NOMO-1 treated with dmso at 0.1 percent for 144 hours (cell line): ENCODE data around the gene MSI2.
"Not testable (repeated sequence)": the region's sequence is repeated elsewhere in the genome, so short reads cannot be mapped to it uniquely, and the experiment has no call there.

Experiments
- DNase-seq: peaks from one replicate; lab custom pipeline; 2025; ENCODE audit not compliant: unreplicated experiment; lab: John Stamatoyannopoulos, UW

The MSI2 gene

DNA sequence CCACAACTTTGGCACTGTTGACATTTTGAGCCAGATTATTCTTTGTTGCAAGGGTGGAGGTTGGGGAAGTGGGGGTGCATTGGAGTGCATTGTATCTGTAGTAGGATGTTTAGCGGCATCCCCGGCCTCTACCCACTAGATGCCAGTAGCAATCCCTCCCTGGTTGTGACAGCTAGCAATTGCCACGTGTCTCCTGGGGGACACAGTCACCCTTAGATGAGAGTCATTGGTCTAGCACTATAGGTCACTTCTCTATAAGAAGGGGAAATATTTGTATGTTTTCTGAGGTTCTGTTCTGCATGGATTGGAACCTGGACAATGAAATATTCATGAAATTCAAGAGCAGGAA lies 32.4 kb downstream of the MSI2 start:
- no peak for DNase-seq

DNA sequence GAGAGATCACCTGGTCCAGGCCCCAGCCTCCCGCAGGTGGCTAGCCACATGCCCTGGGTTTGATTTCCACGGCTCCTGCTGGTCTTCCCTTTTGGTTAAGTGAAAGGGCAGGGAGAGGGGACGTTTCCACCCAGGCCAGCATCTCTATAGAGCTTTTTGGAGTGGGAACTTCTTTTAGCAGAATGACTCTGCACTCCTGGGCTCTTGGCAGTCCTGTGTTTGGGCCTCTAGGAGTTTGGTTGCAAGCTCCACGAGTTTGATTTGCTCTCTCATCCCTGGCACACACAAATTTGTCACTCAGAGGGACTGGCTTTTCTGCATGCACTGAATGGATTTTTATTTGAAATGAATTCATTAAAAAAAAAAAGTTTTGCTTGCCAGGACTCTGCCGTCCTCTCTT lies 32.8 kb downstream of the MSI2 start:
- DNase-seq = no peak

DNA sequence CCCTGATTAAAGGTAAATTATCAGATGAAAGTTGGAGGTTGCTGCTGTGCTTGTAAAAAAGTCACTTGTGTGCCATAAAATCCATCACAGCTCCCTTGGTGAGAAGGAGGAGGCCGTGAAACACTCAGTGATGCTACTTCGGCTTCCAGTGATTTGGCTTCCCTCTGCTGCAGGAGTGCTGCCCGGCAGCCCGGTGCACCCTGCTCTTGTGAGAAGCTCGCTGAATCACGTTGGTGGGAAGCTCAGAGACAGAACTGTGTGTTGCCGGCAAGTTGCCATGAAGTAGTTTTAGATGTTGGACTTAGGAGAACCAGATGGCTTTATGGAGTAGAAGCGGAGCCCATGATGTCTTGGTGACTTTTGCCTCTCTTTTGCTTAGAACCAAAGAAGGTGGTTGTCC lies 33.3 kb downstream of the MSI2 start:
- no peak for DNase-seq

DNA sequence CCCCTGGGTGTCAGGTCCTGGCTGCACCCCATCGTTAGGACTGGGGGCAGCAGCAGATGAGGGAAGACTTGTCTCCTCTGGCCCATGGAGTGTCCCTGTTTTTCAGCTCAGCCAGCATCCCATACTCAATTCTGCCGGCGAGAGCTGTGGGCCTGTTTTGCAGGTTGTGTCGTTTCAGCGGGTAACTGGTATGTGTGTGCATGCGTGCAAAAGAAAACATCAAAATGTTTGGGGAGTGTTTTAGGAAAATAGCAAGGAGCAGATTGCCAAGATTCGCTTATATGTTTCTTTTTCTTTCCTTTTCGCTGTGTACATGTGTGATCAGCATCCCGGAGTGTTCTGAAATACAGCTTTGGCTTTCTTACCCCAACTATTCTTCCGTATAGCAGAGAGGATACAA lies 34.7 kb downstream of the MSI2 start:
- no peak for DNase-seq

DNA sequence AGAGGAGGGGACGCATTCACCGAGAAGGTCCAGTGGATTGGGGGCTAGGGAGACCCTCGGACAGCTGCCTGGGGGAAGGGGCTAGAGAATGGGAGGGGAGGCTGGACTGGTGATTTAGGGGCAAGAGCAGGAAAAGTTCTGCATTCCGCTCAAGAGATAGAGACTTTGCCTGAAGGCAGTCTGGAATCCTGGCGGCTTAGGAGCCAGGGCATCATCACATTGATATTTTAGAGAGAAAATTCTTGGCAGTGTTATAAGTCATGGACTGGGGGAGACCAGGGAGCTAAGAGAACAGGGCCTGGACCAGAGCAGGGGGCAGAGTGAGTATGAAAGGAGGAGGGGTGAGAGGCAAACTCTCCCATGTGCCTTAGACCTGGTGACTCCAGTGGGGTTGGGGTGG lies 35.8 kb downstream of the MSI2 start:
- no peak for DNase-seq

DNA sequence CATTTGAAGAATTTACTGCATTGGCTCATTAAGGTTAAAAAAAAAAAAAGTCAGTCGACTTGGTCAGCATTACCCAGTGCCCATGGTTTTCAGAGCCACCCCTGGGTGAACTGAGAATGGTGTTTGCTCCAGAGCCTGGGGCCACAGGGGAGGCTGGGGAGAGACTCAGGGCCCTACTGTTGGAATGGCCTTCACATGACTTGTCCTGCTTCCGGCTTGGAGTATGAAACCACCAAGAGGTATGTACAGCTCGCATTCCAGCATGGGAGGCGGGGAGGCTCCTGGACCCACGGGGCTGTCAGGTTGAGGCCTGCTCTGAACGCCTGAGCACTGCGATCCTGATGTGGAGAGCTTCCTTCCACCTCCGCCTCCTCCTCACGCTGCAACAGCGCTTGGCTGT lies 36.8 kb downstream of the MSI2 start:
- no peak for DNase-seq

DNA sequence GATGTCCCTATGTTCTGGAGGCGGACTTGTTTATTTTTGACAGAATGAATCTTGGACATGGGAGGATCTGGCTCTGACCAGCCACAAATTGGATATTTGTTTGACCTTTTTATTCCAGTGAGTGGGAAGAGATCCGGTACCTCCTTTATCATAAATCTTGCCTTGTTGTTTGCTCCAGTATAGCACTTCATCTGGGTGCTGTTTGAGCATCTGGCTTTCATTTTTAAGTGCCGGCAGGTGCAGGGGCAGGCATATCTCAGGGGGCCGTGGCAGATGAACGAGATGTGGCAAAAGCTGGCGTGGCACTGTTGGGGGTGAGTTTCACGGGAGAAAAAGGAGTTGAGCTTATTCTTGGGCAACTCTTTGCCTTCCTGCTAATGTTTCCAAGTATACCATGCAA lies 37.8 kb downstream of the MSI2 start:
- no peak for DNase-seq

DNA sequence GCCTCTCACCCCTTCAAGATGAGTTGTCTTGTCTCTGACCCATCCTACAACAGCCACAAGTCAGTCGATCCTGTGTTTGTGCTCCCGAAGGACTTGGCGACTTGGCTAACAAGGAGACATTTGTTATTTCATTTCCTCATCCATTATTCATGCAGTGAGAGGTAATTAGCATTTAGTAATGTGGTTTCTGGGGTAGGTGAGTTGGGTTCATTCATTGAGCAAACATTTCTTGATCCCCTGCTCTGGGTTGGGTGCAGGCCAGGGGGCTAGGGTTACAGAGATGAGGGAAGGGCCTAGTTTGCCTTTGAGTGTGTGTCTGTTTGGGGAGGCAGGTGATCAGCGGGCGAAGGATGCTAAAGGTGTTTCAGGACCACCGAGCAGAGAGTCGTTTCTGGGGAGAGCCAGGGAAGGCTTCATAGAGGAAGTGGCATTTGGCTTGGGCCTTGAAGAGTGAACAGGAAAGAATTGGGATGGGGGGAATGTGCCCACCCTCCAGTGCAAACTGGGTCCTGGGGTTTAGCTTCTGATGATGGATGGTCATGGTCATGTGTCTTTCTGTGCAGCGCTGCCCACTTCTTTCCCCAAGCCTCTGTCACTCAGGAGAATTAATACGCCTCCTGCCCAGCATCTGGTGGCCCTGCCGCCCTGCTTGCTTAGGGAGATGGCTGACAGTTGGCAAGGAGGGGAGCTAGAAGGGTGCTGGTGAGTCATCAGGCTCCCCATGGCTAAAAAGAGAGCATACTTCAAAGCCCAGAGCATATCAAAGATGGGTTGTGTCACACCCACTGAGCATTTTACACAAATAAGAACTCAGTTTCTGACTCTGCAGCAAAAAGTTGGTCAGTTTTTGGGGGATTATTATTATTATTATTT lies 38.5 kb downstream of the MSI2 start:
- DNase-seq = no peak

DNA sequence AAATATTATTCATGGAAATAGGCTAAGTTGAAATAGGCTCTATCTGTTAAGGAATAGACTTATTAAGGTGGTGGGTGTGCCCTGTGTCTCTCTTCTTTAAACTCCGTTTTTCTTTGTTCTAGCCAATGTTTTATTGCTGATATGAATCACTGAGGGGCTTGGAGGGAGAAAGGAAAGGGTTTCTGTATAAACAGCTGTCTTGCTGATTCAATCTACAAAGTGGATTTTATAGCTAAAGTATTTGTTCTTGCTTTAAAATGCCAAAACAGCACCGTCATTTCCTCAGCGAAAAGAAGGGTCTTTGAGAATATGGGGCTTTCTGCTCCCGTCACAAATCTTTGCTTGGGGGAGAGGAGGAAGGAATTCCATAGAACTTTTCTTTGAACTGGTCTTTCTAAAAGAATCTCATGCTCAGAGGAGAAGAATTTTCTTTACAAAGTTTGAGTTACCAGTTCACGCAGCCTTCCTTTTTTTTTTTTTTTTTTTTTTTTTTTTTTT lies 39.3 kb downstream of the MSI2 start:
- DNase-seq = no peak

DNA sequence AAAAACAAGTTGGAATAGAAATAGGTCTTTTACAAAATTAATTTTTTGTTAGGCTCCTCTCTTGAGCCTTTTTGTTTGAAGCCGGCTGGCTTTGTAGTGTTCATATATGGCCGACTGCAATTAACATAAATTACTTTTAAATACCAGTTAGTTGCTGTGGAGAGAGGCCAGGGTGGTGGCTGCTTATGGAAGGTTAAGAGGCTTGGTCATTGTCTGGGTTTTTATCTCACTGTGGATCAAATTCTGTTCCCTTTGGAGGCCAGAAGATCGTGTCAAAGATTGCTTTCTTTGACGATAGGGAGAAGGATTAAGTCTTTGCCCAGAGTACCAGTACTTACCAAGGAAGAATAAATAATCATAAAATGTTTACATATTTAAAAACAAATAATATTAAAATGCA lies 39.9 kb downstream of the MSI2 start:
- no peak for DNase-seq

DNA sequence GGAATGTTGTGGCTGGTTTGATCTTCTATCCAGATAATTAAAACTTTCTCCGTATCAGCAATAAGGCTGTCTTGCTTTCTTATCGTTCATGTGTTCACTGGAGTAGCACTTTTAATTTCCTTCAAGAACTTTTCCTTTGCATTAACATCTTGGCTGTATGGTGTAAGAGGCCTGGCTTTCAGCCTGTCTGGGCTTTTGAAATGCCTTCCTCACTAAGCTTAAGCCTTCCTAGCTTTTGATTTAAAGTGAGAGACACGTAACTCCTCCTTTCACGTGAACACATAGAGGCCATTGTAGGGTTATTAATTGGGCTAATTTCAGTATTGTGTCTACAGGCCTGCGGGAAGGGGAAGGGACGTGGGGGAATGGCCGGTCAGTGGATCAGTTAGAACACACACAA lies 42.9 kb downstream of the MSI2 start:
- no peak for DNase-seq

DNA sequence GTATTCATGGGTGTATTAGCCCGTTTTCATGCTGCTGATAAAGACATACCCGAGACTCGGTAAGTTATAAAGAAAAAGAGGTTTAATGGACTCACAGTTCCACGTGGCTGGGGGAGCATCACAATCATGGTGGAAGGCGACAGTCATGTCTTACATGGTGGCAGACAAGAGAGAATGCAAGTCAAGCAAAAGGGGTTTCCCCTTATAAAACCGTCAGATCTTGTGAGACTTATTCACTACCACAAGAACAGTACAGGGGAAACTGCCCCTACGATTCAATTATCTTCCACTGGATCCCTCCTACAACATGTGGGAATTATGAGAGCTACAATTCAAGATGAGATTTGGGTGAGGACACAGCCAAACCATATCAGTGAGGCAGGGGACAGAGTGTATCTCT lies 44.3 kb downstream of the MSI2 start:
- not testable (repeated sequence) for DNase-seq

DNA sequence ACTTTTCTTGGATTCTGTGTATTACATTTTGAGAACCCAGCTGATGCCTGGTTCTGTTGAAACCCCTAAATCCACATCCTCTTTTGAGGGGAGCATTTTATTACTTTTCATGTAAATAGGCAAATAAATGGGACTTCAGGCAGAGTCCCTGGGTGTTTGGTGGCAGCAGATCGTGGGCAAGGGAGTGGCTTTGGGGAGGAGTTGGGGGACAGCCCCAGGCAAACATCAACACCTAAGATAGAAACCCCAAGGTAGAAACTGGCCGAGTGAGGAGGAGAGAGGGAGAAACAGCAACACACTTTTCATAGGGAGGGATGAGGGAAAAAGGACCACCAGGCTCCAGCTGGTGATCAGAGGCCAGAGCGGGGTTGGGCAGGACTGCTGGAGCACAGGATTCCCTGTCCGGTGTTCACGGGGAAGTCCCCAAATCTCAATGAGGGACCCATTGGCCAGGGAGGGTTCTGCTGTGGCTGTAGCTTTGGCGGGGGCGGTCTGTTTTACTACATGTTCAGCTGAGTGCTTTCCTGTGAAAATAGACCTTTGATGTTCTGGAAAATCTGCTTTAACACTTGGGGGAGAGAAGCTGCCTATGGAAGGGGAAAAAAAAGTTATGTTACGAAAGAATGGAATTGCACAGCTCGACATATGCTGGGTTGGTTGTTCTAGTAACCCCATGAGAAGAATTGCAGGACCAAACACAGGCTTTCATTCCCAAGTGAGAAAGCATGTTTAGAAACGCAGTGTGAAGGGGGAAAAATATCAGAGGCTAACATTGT lies 46.6 kb downstream of the MSI2 start:
- DNase-seq = no peak

DNA sequence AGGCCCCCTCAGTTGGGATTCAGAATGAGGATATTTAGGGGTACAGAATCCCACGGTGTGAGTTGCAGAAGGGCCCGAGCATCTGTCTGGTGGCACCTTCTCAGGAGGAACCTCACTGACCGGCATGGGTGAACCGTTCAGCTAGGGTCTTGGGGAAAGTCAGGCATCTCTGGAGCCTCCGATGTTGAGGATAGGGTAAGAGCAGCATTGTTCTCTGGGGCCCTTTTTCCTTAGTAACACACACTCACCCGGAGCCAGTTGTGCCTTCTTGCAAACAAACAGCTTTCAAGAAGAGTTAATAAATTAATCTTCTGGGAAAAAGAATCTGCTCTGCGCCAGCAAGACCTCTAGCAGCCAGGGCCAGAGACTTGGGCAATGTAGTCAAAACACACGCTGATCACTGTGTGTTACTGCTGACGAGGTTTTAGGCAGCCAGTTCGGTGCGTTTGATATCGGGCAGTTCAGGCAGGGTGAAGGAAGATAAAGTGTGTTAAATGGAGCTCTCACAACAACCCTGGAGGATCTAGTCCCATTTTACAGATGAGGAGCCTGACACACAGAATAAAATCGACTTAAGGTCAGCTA lies 48.9 kb downstream of the MSI2 start:
- DNase-seq = no peak

DNA sequence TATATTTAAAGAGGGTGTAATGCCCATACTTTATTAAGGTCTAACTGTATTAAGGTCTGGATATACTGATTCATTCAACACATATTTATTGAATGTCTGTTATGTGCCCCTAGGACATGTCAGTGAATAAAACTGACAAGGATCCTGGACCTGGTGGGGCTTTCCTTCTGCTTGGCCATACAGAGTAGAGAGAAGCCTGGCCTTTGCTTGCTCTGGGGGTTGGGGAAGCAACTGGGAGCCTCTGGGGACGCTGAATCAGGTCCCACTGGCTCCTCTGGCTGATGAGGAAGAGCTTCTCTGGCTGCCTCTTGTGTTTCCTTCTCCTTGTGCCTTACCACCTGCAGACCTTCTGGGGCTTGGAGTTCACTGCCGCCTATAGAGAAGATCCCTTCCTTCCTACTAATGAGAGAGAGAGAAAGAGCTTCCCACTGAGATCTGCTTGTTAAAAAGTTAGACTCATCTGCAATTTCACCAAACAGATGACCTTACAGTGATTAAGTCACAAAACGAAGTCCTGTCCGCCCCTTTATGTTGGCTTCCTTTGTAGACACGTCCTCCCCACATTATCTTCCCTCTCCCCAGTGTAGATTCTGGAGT lies 49.7 kb downstream of the MSI2 start:
- no peak for DNase-seq

DNA sequence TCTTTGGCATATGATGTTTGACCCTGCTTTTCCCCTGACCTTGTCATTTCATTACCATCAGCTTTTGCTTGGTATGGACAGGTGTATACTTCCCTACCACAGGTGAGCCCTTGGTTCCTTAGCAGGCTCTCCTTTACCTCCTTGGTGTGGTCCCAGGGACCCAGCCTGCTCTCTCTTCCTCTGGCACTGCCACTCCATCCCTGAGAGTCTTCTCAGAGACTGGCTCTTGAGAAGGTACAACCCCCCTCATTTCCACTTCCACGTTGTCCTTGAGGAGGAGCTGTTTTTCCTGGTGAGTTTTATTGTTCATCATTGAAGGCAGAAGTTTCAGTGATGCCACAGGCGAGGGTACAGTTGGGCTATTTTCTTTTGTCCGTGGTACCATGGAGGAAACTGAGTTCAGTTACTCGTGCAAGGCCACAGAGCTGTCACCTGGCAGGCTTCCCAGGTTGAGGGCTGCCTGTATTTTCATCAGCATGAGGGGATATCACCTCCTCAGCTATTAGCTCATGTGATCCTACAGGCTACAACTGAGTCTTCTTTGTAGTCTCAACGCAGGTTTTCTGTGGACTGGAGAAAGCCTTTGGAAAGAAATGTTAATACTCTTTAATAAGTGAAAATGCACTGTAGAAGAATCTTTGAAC lies 52.3 kb downstream of the MSI2 start:
- no peak for DNase-seq

DNA sequence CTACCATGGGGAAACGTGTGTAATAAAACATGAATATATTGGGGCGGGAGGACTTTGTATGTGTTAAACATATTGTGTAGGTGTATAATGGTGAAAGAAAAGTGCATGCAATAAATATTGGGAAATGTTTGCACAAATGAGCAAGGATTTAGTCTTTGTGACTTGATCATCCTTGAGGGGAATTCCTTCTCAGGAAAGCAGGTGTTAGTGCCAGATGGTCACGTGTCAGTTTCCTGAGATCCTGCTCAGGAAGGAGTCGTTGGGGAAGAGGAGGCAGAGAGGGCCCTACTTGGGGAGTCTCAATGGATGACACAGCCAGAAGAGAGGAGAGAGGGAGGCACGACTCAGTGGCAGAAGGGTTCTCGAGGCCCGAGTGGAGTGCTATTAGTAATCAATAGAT lies 53.2 kb downstream of the MSI2 start:
- DNase-seq = no peak

DNA sequence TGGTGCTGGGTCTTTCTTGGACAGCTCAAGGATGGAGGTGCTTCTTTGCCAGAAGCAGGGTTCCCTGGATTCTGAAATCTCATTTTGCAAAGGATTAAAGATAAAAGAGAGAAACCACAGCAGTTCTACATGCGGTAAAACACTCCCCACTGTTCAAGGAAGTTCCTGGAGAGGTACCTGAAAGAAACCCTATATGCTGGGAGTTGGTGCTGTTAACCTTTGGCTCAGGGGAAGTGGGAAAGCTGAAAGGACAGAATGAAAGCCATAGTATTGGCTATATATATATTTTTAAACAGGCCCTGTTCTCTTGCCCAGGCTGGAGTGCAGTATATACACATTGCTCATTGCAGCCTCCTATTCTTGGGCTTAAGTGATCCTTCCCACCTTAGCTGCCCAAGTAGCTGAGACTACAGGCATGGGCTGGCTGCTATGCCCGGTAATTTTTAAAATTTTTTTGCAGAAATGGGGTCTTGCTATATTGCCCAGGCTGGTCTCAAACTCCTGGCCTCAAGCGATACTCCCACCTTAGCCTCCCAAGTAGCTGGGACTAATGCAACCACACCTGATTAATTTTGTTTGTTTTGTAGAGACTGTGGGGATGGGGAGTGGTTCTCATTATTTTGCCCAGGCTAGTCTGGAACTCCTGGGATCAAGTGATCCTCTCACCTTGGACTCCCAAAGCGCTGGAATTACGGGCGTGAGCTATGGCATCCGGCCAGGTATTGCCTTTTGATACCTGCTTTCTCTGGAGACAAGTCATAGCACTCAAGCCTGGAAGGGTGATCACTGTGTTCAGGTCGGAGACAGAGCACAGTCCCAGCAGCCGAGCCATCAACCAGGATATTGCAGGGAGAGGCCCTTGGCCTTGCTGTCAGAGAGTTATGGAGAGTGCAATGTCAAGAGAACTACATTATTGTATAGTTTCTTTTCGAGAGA lies 55.2 kb downstream of the MSI2 start:
- no peak for DNase-seq

DNA sequence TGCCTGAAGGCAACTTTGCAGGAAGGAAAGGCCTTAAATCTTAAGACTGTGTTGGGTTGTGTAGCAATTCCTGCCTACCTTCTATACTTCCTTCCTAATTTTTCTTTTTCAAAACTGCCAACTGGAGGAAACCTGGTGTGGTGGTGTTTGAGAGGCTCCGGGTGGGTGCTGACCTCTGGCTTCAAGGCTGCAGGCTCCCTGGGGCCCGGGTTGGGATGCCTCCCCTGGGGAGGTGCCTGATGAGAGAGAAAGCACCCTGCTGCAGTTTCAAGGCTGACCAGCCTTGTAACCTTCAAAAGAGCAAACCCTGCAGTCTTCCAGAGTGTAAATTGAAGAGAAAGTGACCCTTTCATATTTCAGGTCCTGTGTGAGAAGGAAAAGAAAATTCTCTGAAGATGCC lies 55.9 kb downstream of the MSI2 start:
- no peak for DNase-seq
